Neural crest cell (in vitro differentiated cells): ENCODE measurements around the gene RERE. TPM values are rescaled to one million over a fixed set of nuclear protein-coding genes. Genes with fewer than 3 reads are reported as not detected.

Experiments used
- DNase-seq: peaks from one replicate; pipeline ENCODE4 v3.0.0; 2021; ENCODE audit warnings: low read depth, mixed read lengths, low spot score
- H3K27ac Mint-ChIP-seq: one replicate; pipeline ENCODE4 v1.8.0; 2021; ENCODE audit warnings: mild to moderate bottlenecking, mixed read lengths; ENCODE audit not compliant: unreplicated experiment
- H3K27me3 Mint-ChIP-seq: 2 replicates; pipeline ENCODE4 v1.8.0; 2021; ENCODE audit warnings: low read depth, mild to moderate bottlenecking, mixed read lengths
- H3K36me3 Mint-ChIP-seq: 2 replicates; pipeline ENCODE4 v1.8.0; 2021; ENCODE audit warnings: low read depth, mild to moderate bottlenecking, mixed read lengths
- H3K4me1 Mint-ChIP-seq: 2 replicates; pipeline ENCODE4 v1.8.0; 2021; ENCODE audit warnings: mixed read lengths
- H3K4me3 Mint-ChIP-seq: one replicate; pipeline ENCODE4 v1.8.0; 2021; ENCODE audit warnings: mild to moderate bottlenecking, mixed read lengths
- H3K9me3 Mint-ChIP-seq: 2 replicates; pipeline ENCODE4 v1.8.0; 2021; ENCODE audit warnings: mixed read lengths
- total RNA-seq: library from RNA; stranded (reverse); gene quantifications from 2 replicates; pipeline ENCODE4 v1.2.1, GENCODE V29; 2021
- TF ChIP-seq, protein P1 (sequence below): fragments of 200-600 bp; sonication (generic); conservative IDR thresholded peaks from 2 replicates; pipeline ENCODE4 v1.5.0; 2021; ENCODE audit warnings: antibody characterized with exemption, mild to moderate bottlenecking

The RERE gene
- total RNA-seq, 1 donor from 2014 or later: 122 TPM

- Mint-ChIP-seq H3K4me3 (no peak overlapping the region), H3K4me1 (peaks cover 17% of the 10 kb centered on the region), H3K36me3 (peaks cover 2% of the 10 kb centered on the region), H3K9me3 (no peaks in the 10 kb centered on the region), H3K27ac (no peak overlapping the region), H3K27me3 (no peaks in the 10 kb centered on the region)
- TF ChIP-seq, protein P1, sequence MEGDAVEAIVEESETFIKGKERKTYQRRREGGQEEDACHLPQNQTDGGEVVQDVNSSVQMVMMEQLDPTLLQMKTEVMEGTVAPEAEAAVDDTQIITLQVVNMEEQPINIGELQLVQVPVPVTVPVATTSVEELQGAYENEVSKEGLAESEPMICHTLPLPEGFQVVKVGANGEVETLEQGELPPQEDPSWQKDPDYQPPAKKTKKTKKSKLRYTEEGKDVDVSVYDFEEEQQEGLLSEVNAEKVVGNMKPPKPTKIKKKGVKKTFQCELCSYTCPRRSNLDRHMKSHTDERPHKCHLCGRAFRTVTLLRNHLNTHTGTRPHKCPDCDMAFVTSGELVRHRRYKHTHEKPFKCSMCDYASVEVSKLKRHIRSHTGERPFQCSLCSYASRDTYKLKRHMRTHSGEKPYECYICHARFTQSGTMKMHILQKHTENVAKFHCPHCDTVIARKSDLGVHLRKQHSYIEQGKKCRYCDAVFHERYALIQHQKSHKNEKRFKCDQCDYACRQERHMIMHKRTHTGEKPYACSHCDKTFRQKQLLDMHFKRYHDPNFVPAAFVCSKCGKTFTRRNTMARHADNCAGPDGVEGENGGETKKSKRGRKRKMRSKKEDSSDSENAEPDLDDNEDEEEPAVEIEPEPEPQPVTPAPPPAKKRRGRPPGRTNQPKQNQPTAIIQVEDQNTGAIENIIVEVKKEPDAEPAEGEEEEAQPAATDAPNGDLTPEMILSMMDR: no peak
- DNase-seq: no peak
These were observed 154.2 kb downstream of the RERE start for GRCh38 chr1:8663090-8663802.

GRCh38 chr1:8662380-8663072 lies 154.9 kb downstream of the RERE start:
- H3K36me3 Mint-ChIP-seq: peaks cover 2% of the 10 kb centered on the region
- no peak overlapping the region for H3K4me3 Mint-ChIP-seq
- no peak overlapping the region for H3K27ac Mint-ChIP-seq
- no peak for DNase-seq
- H3K4me1 Mint-ChIP-seq: peaks cover 15% of the 10 kb centered on the region
- TF ChIP-seq, protein P1: no peak
- no peaks in the 10 kb centered on the region for H3K9me3 Mint-ChIP-seq
- no peaks in the 10 kb centered on the region for H3K27me3 Mint-ChIP-seq

DNA sequence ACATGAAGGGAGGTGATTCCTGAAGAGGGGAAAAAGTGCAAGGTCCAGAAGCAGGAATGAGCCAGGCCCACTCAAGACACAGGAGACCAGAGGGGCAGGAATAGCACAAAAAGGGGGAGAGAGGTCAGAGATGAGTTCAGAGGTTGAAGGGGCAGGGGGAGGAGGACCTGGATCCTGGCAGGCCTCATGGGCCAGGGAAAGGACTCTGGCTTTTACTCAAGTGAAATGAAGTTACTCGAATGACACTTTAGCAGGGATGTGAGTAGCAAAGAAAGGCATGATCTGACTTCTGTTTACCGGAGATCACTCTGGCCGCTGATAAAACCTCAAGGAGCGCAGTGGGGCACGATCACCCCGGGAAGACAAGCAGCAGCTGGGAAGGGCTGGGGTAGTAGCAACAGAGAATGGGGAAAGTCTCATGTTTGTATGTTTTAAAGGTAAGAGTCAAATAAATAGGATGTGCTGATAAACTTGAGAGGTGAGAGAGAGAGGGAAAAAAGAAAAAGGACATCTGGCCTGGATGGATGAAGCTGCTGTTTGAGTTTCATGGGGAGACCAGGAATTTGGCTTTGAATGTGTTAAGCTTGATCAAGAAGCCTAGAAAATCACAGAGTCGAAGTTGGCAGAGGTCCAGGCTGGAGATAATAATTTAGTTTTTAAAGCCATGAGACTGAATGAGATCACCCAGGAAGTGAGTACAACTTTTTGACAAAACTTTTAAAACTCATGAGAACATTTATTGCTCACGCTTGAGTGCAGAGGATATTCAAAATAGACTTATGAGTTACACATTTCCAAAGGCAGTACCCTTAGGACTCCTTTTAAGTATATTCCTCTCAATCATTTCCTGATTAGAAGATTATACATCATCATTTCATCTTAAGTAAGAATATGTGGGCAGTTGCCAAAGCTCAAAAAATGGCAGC lies 156.0 kb downstream of the RERE start:
- H3K27ac Mint-ChIP-seq: no peak overlapping the region
- no peak overlapping the region for H3K4me3 Mint-ChIP-seq
- peaks cover 2% of the 10 kb centered on the region for H3K36me3 Mint-ChIP-seq
- H3K4me1 Mint-ChIP-seq: peaks cover 14% of the 10 kb centered on the region
- TF ChIP-seq, protein P1: no peak
- no peak for DNase-seq
- no peaks in the 10 kb centered on the region for H3K9me3 Mint-ChIP-seq
- no peaks in the 10 kb centered on the region for H3K27me3 Mint-ChIP-seq

GRCh38 chr1:8660411-8660828 lies 157.0 kb downstream of the RERE start:
- no peak overlapping the region for H3K27ac Mint-ChIP-seq
- H3K4me3 Mint-ChIP-seq: no peak overlapping the region
- TF ChIP-seq, protein P1: no peak
- no peaks in the 10 kb centered on the region for H3K27me3 Mint-ChIP-seq
- DNase-seq: no peak
- H3K9me3 Mint-ChIP-seq: no peaks in the 10 kb centered on the region
- peaks cover 10% of the 10 kb centered on the region for H3K36me3 Mint-ChIP-seq
- H3K4me1 Mint-ChIP-seq: peaks cover 22% of the 10 kb centered on the region

DNA sequence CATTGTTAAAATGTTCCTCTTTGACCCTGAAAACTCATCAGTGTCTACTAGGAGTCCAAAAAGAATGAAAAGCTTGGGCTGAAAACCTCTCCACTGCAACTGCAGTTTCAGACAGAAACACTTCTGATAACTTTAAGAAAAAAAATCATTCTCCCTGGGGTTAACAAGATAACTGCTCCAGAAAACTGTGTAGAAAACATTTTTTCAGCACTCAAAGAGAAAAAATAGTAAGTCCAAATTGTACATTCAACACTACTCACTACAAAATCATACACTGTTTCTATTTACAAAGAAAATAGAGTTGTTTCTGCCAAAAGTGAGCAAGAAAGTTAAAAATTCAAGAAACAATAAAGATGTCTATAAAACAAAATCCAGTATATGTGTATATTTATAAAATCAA lies 157.8 kb downstream of the RERE start:
- DNase-seq: no peak
- H3K27me3 Mint-ChIP-seq: no peaks in the 10 kb centered on the region
- H3K4me3 Mint-ChIP-seq: no peak overlapping the region
- H3K27ac Mint-ChIP-seq: no peak overlapping the region
- TF ChIP-seq, protein P1: no peak
- H3K9me3 Mint-ChIP-seq: no peaks in the 10 kb centered on the region
- H3K4me1 Mint-ChIP-seq: peaks cover 22% of the 10 kb centered on the region
- peaks cover 13% of the 10 kb centered on the region for H3K36me3 Mint-ChIP-seq
